Thyroid gland (tissue), 4 donors: Measurements from ENCODE around the gene OTOP3.

Experiments
- POLR2A ChIP-seq, 2 donors: fragments of 450-650 bp; IDR thresholded peaks; one replicate each; pipeline ENCODE4 v1.6.1; 2017; ENCODE audit warnings: antibody characterized with exemption in 2 of 2, mild to moderate bottlenecking in 2 of 2, moderate library complexity in 1 of 2
- TF ChIP-seq, protein P1 (sequence below), 6 experiments: fragments of 200-600 bp in 3 of 6; fragments of 450-650 bp in 3 of 6; sonication (generic) in 3 of 6; IDR thresholded peaks; one replicate each; pipeline ENCODE4 v1.5.1; 2016 to 2019; ENCODE audit warnings: antibody characterized with exemption in 6 of 6, mild to moderate bottlenecking in 2 of 6, inconsistent platforms in 1 of 6, moderate library complexity in 1 of 6

DNA sequence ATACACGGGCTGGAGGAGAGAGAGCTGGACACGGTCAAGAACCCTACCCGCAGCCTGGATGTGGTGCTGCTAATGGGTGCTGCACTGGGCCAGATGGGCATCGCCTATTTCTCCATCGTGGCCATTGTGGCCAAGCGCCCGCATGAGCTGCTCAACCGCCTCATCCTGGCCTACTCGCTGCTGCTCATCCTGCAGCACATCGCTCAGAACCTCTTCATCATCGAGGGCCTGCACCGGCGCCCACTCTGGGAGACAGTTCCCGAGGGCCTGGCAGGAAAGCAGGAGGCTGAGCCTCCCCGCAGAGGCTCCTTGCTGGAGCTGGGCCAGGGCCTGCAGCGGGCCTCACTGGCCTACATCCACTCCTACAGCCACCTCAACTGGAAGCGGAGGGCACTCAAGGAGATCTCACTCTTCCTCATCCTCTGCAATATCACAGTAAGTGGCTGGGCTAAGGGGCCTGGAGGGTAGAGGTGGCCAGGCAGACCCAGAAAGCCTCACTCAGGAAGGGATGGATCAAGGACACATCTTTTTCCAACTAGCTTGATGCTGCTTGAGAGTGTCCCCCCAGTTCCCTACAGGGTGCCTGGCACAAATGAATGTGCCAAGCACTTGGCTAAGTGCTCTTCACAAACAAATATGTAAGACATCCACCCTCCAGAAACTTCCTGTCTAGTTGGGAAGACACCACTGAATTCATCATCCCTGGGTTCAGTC, 11.5 kb downstream of the OTOP3 start:
- TF ChIP-seq POLR2A (IDR thresholded peaks at IDR 0.05), result no peak
- TF ChIP-seq, protein P1, sequence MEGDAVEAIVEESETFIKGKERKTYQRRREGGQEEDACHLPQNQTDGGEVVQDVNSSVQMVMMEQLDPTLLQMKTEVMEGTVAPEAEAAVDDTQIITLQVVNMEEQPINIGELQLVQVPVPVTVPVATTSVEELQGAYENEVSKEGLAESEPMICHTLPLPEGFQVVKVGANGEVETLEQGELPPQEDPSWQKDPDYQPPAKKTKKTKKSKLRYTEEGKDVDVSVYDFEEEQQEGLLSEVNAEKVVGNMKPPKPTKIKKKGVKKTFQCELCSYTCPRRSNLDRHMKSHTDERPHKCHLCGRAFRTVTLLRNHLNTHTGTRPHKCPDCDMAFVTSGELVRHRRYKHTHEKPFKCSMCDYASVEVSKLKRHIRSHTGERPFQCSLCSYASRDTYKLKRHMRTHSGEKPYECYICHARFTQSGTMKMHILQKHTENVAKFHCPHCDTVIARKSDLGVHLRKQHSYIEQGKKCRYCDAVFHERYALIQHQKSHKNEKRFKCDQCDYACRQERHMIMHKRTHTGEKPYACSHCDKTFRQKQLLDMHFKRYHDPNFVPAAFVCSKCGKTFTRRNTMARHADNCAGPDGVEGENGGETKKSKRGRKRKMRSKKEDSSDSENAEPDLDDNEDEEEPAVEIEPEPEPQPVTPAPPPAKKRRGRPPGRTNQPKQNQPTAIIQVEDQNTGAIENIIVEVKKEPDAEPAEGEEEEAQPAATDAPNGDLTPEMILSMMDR (IDR thresholded peaks at IDR 0.05), result no peak
